Keratinocyte (primary cell): Measurements from ENCODE around the gene PYCR2. TPM values are rescaled to one million over a fixed set of nuclear protein-coding genes. Genes with fewer than 3 reads are reported as not detected.

ENCODE experiments used
- DNase-seq: peaks from one replicate; pipeline ENCODE4 v3.0.0-alpha.2; 2011; ENCODE audit warnings: low read depth, missing footprints, low spot score
- FAIRE-seq: peaks from 2 replicates; lab custom pipeline; 2011; peaks lifted over from hg19 to GRCh38; lab: Jason Lieb, UNC
- H2AFZ ChIP-seq: 2 replicates; pipeline ENCODE4 v1.6.0; 2012; ENCODE audit warnings: low read length, control low read depth, inconsistent platforms; ENCODE audit not compliant: control insufficient read depth
- H3K27ac ChIP-seq: 2 replicates; pipeline ENCODE4 v1.5.1; 2011; ENCODE audit warnings: low read length; ENCODE audit not compliant: control insufficient read depth, insufficient read depth
- H3K27me3 ChIP-seq: 3 replicates; pipeline ENCODE4 v1.6.0; 2011; ENCODE audit warnings: low read length; ENCODE audit not compliant: control insufficient read depth, insufficient read depth; ENCODE audit errors: extremely low read depth
- H3K36me3 ChIP-seq, 2 experiments: 2 replicates in 1 of 2; 3 replicates in 1 of 2; pipeline ENCODE4 v1.5.1; 2011; ENCODE audit warnings: low read length in 2 of 2, mild to moderate bottlenecking in 1 of 2; ENCODE audit not compliant: control insufficient read depth in 2 of 2, insufficient read depth in 2 of 2; ENCODE audit errors: extremely low read depth in 1 of 2
- H3K4me1 ChIP-seq: 3 replicates; pipeline ENCODE4 v1.5.1; 2011; ENCODE audit warnings: low read length; ENCODE audit not compliant: control insufficient read depth, insufficient read depth; ENCODE audit errors: extremely low read depth
- H3K4me2 ChIP-seq: 3 replicates; pipeline ENCODE4 v1.6.0; 2011; ENCODE audit warnings: low read depth, low read length; ENCODE audit not compliant: control insufficient read depth, insufficient read depth; ENCODE audit errors: extremely low read depth
- H3K4me3 ChIP-seq, 3 experiments: fragments of 200-600 bp in 1 of 3; sonication (generic) in 1 of 3; 2 replicates in 2 of 3; 3 replicates in 1 of 3; pipeline ENCODE4 v1.5.1; 2011 to 2016; ENCODE audit warnings: low read length in 3 of 3, mild to moderate bottlenecking in 3 of 3, control low read depth in 2 of 3, inconsistent platforms in 1 of 3, low read depth in 1 of 3, mixed read lengths in 1 of 3, mixed run types in 1 of 3, moderate library complexity in 1 of 3; ENCODE audit not compliant: control insufficient read depth in 2 of 3, insufficient read depth in 2 of 3; ENCODE audit errors: extremely low read depth in 1 of 3
- H3K79me2 ChIP-seq: 2 replicates; pipeline ENCODE4 v1.6.0; 2012; ENCODE audit warnings: low read length; ENCODE audit not compliant: control insufficient read depth, insufficient read depth
- H3K9ac ChIP-seq: 3 replicates; pipeline ENCODE4 v1.6.0; 2011; ENCODE audit warnings: low read length; ENCODE audit not compliant: control insufficient read depth, insufficient read depth; ENCODE audit errors: extremely low read depth
- H3K9me1 ChIP-seq: 3 replicates; pipeline ENCODE4 v1.6.0; 2011; ENCODE audit warnings: low read length; ENCODE audit not compliant: control insufficient read depth, insufficient read depth; ENCODE audit errors: extremely low read depth
- H3K9me3 ChIP-seq: 2 replicates; pipeline ENCODE4 v1.5.1; 2012; ENCODE audit warnings: low read depth, low read length; ENCODE audit not compliant: control insufficient read depth
- H4K20me1 ChIP-seq: 3 replicates; pipeline ENCODE4 v1.6.0; 2011; ENCODE audit warnings: low read length; ENCODE audit not compliant: control insufficient read depth, insufficient read depth; ENCODE audit errors: extremely low read depth
- CTCF ChIP-seq, 3 experiments: IDR thresholded peaks in 1 of 3; conservative IDR thresholded peaks in 1 of 3; optimal IDR thresholded peaks in 1 of 3; 2 replicates in 2 of 3; 3 replicates in 1 of 3; pipeline versions ENCODE3 to v1.5.1; 2011; ENCODE audit warnings: low read length in 3 of 3, mild to moderate bottlenecking in 3 of 3, moderate library complexity in 2 of 3, control low read depth in 1 of 3, inconsistent platforms in 1 of 3; ENCODE audit not compliant: insufficient read depth in 2 of 3; ENCODE audit errors: extremely low read depth in 1 of 3
- EZH2 ChIP-seq: IDR thresholded peaks from one replicate; pipeline ENCODE4 v1.6.1; 2012; ENCODE audit warnings: inconsistent platforms, mild to moderate bottlenecking, low read length, moderate library complexity
- dilution Hi-C: fragments of 300-500 bp; cut with MboI; formaldehyde crosslinking; loops from one replicate; pipeline ENCODE4 v1.7.0; 2020; ENCODE audit warnings: low sequenced_read_pairs; ENCODE audit not compliant: extremely low pct_ligation_motif_present
- polyA plus RNA-seq, 5 experiments: library from polyadenylated mRNA; depleted of rRNA in 3 of 5; stranded (reverse) in 3 of 5; stranded (forward) in 1 of 5; unstranded in 1 of 5; fragments of >200 nt; gene quantifications; 1 replicate in 1 of 5; 2 replicates in 3 of 5; 3 replicates in 1 of 5; pipeline versions ENCODE4 v1.2.1 to v1.2.3, GENCODE V29; 2011 to 2012; ENCODE audit warnings: missing spikeins in 2 of 5, low read depth in 1 of 5, low replicate concordance in 1 of 5

PYCR2 gene
- polyA plus RNA-seq, 1 donor (not counting 4 experiments of a cell fraction or from before 2014, with no cell fraction given) = 45.5 TPM

- dilution Hi-C loops = no loop called here
- FAIRE-seq (no peak), DNase-seq (no peak)
- peaks cover 11% of the 10 kb centered on the region for H4K20me1 ChIP-seq
- H3K4me3 ChIP-seq = no peak overlapping the region
- peaks cover 6% of the 10 kb centered on the region for H3K9me1 ChIP-seq
- peaks cover 15% of the 10 kb centered on the region for H3K4me1 ChIP-seq
- H3K9me3 ChIP-seq = no peaks in the 10 kb centered on the region
- H3K27ac ChIP-seq = no peak overlapping the region
- H3K79me2 ChIP-seq = no peaks in the 10 kb centered on the region
- no peaks in the 10 kb centered on the region for H3K27me3 ChIP-seq
- no peak overlapping the region for H3K9ac ChIP-seq
- H2AFZ ChIP-seq = no peak overlapping the region
- H3K36me3 ChIP-seq = peaks cover 22 to 28% of the 10 kb centered on the region in 2 experiments
- H3K4me2 ChIP-seq = no peak overlapping the region
- TF ChIP-seq EZH2 (no peak), CTCF (optimal IDR thresholded peaks at IDR 0.05 in 1 of 3, IDR thresholded peaks at IDR 0.05 in 1 of 3, conservative IDR thresholded peaks at IDR 0.05 in 1 of 3; ENCODE audit: extremely low read depth in 1 of 3, insufficient read depth in 2 of 3, low read length in 3 of 3) (no peak)
These were observed 52.0 kb downstream of the PYCR2 start for GRCh38 chr1:225872075-225872430.

- no peak overlapping the region for H3K27ac ChIP-seq
- no peak for DNase-seq
- no peaks in the 10 kb centered on the region for H3K27me3 ChIP-seq
- peaks cover 6% of the 10 kb centered on the region for H3K9me1 ChIP-seq
- dilution Hi-C loops = no loop called here
- H3K4me3 ChIP-seq = no peak overlapping the region
- no peaks in the 10 kb centered on the region for H3K79me2 ChIP-seq
- no peak overlapping the region for H2AFZ ChIP-seq
- H3K36me3 ChIP-seq = peaks cover 22 to 32% of the 10 kb centered on the region in 2 experiments
- peaks cover 10% of the 10 kb centered on the region for H4K20me1 ChIP-seq
- FAIRE-seq = no peak
- TF ChIP-seq EZH2 (no peak), CTCF (optimal IDR thresholded peaks at IDR 0.05 in 1 of 3, IDR thresholded peaks at IDR 0.05 in 1 of 3, conservative IDR thresholded peaks at IDR 0.05 in 1 of 3; ENCODE audit: extremely low read depth in 1 of 3, insufficient read depth in 2 of 3, low read length in 3 of 3) (no peak)
- H3K4me2 ChIP-seq = no peak overlapping the region
- peaks cover 15% of the 10 kb centered on the region for H3K4me1 ChIP-seq
- no peaks in the 10 kb centered on the region for H3K9me3 ChIP-seq
- no peak overlapping the region for H3K9ac ChIP-seq
These were observed 52.5 kb downstream of the PYCR2 start for GRCh38 chr1:225871359-225872074.
